Glutamatergic neuron (in vitro differentiated cells): ENCODE data around the gene ZFC3H1. TPM values are rescaled to one million over a fixed set of nuclear protein-coding genes. Genes with fewer than 3 reads are reported as not detected.

Experiments used
- DNase-seq: peaks from one replicate; pipeline ENCODE4 v3.0.0; 2022
- H3K27ac Mint-ChIP-seq: one replicate; pipeline ENCODE4 v1.8.0; 2020; ENCODE audit warnings: mild to moderate bottlenecking, mixed read lengths, inconsistent platforms; ENCODE audit not compliant: unreplicated experiment
- H3K27me3 Mint-ChIP-seq: one replicate; pipeline ENCODE4 v1.8.0; 2020; ENCODE audit warnings: mild to moderate bottlenecking, moderate library complexity, mixed read lengths, inconsistent platforms; ENCODE audit not compliant: unreplicated experiment
- H3K36me3 Mint-ChIP-seq: one replicate; pipeline ENCODE4 v1.8.0; 2020; ENCODE audit warnings: mild to moderate bottlenecking, mixed read lengths, inconsistent platforms; ENCODE audit not compliant: unreplicated experiment
- H3K4me1 Mint-ChIP-seq: one replicate; pipeline ENCODE4 v1.8.0; 2020; ENCODE audit warnings: mild to moderate bottlenecking, low read depth, mixed read lengths, inconsistent platforms; ENCODE audit not compliant: unreplicated experiment
- H3K4me3 Mint-ChIP-seq: one replicate; pipeline ENCODE4 v1.8.0; 2020; ENCODE audit warnings: mild to moderate bottlenecking, mixed read lengths, inconsistent platforms; ENCODE audit not compliant: unreplicated experiment
- H3K9me3 Mint-ChIP-seq: one replicate; pipeline ENCODE4 v1.8.0; 2020; ENCODE audit warnings: mild to moderate bottlenecking, moderate library complexity, mixed read lengths, inconsistent platforms; ENCODE audit not compliant: unreplicated experiment
- total RNA-seq: library from RNA; stranded (reverse); fragmentation: NEBNext Ultra II Directional; extraction: Animal tissue kit (Norgen Biotek cat#: 25700); gene quantifications from one replicate; pipeline ENCODE4 v1.2.1, GENCODE V29; 2021; ENCODE audit not compliant: unreplicated experiment
- TF ChIP-seq, protein P1 (sequence below): fragments of 200-600 bp; sonication (generic); IDR thresholded peaks from one replicate; pipeline ENCODE4 v1.5.0; 2021; ENCODE audit not compliant: partially characterized antibody, unreplicated experiment

The ZFC3H1 gene
- total RNA-seq, 1 donor from 2014 or later: 66.7 TPM

DNA sequence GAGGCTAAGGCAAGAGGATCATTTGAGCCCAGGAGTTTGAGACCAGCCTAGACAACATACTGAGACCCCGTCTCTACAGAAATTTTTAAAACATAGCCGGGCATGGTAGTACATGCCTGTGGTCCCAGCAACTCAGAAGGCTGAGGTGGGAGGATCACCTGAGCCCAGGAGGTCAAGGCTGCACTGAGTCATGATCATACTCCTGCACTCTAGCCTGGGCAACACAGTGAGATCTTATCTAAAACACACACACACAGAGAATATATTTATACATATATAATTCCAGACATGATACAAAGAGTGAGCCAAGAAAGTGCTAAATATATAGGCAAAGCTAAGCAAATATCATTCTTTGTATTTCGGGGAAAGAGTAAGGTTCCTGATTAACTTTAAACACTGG, 9.4 kb downstream of the ZFC3H1 start:
- H3K27ac Mint-ChIP-seq: no peak overlapping the region
- no peak overlapping the region for H3K4me3 Mint-ChIP-seq
- H3K9me3 Mint-ChIP-seq: no peaks in the 10 kb centered on the region
- DNase-seq: no peak
- peaks cover 20% of the 10 kb centered on the region for H3K36me3 Mint-ChIP-seq
- TF ChIP-seq, protein P1, sequence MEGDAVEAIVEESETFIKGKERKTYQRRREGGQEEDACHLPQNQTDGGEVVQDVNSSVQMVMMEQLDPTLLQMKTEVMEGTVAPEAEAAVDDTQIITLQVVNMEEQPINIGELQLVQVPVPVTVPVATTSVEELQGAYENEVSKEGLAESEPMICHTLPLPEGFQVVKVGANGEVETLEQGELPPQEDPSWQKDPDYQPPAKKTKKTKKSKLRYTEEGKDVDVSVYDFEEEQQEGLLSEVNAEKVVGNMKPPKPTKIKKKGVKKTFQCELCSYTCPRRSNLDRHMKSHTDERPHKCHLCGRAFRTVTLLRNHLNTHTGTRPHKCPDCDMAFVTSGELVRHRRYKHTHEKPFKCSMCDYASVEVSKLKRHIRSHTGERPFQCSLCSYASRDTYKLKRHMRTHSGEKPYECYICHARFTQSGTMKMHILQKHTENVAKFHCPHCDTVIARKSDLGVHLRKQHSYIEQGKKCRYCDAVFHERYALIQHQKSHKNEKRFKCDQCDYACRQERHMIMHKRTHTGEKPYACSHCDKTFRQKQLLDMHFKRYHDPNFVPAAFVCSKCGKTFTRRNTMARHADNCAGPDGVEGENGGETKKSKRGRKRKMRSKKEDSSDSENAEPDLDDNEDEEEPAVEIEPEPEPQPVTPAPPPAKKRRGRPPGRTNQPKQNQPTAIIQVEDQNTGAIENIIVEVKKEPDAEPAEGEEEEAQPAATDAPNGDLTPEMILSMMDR: no peak
- H3K4me1 Mint-ChIP-seq: no peaks in the 10 kb centered on the region
- no peaks in the 10 kb centered on the region for H3K27me3 Mint-ChIP-seq

DNA sequence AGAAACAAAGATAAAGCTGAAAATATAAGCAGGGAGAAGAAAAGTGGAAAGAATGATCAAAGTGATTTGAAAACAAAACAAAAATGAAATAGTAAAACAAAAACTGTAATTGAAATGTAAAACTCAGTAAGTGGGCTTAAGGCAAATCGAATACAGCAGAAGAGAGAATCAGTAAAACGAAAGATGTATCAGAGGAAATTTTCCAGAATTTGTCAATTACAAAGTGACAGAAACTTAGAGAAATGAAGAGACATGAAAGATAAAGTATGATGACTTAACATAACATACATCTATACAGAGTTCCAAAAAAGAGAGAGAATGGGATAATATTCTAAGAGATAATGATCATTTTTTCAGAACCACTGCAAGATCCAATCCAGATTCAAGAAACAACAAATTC, 10.5 kb downstream of the ZFC3H1 start:
- Mint-ChIP-seq H3K27ac (no peak overlapping the region), H3K27me3 (no peaks in the 10 kb centered on the region), H3K9me3 (no peaks in the 10 kb centered on the region), H3K4me3 (no peak overlapping the region), H3K36me3 (peaks cover 14% of the 10 kb centered on the region), H3K4me1 (no peaks in the 10 kb centered on the region)
- no peak for DNase-seq
- TF ChIP-seq, protein P1: no peak

DNA sequence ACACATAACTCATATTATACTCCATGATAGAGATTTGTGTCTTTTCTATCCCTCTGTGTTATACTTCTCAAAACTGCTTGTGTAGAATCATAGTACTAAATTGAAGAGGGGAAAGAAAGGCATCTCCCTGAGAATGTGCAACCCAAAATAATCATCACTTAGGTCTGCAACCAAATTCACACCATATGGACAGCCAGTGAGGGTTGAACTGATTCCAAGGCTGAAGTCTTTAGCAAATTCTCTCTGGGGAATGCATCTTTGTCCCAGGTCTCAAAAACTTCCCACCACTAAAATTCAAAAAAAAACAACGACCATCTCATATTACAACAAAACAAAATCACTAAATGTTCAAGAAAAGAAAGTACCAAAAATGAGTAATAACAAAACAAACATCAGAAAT, 11.0 kb downstream of the ZFC3H1 start:
- Mint-ChIP-seq H3K36me3 (peaks cover 14% of the 10 kb centered on the region), H3K9me3 (no peaks in the 10 kb centered on the region), H3K27ac (no peak overlapping the region), H3K4me1 (no peaks in the 10 kb centered on the region), H3K4me3 (no peak overlapping the region), H3K27me3 (no peaks in the 10 kb centered on the region)
- TF ChIP-seq, protein P1: no peak
- DNase-seq: no peak

DNA sequence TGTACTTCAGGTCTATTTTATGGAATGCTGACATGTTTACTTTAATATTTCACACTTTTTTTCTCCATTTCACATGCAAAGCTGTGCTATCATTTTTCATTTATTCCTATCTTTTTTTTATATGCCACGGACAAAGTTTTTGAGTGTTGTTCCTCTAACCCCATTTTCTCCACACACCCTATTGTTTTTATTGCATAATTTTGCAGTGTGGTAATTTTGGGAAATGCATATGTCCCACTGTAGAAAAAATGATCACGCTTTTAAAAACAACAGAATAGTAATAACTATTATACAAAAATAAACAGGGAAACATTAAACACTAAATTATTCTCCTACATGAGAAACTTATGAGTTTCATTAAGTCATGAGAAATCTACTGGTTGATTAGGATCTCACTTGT, 14.2 kb downstream of the ZFC3H1 start:
- H3K4me3 Mint-ChIP-seq: no peak overlapping the region
- TF ChIP-seq, protein P1: no peak
- H3K4me1 Mint-ChIP-seq: no peaks in the 10 kb centered on the region
- no peaks in the 10 kb centered on the region for H3K9me3 Mint-ChIP-seq
- DNase-seq: no peak
- no peaks in the 10 kb centered on the region for H3K27me3 Mint-ChIP-seq
- H3K27ac Mint-ChIP-seq: no peak overlapping the region
- peaks cover 2% of the 10 kb centered on the region for H3K36me3 Mint-ChIP-seq

DNA sequence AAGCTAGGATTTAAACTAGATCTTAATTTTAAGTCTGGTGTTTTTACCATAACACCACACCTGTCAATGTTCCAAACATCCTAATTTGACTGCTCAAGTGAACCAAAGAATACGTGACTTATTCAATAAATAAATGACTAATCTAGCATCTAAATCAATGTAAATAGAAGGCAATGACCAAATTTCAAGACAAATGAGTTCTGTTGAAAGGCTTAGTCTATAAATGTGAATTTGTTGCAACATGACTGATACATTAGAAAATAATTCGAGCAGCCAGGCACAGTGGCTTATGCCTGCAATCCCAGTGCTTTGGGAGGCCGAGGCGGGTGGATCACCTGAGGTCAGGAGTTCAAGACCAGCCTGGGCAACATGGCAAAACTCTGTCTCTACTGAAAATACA, 15.1 kb downstream of the ZFC3H1 start:
- H3K4me1 Mint-ChIP-seq: no peaks in the 10 kb centered on the region

More for the DNA sequence above, 15.1 kb downstream of the ZFC3H1 start:
- Mint-ChIP-seq H3K9me3 (no peaks in the 10 kb centered on the region), H3K27ac (no peak overlapping the region), H3K36me3 (no peaks in the 10 kb centered on the region), H3K4me3 (no peak overlapping the region), H3K27me3 (no peaks in the 10 kb centered on the region)
- TF ChIP-seq, protein P1: no peak
- no peak for DNase-seq
